NCI-H226 (cell line): Measurements from ENCODE around the gene PDIA3.
"Not testable (repeated sequence)": the region's sequence is repeated elsewhere in the genome, so short reads cannot be mapped to it uniquely, and the experiment has no call there.

ENCODE experiments used
- DNase-seq: peaks from one replicate; pipeline ENCODE4 v3.0.0-alpha.2; 2015

Gene PDIA3

DNA sequence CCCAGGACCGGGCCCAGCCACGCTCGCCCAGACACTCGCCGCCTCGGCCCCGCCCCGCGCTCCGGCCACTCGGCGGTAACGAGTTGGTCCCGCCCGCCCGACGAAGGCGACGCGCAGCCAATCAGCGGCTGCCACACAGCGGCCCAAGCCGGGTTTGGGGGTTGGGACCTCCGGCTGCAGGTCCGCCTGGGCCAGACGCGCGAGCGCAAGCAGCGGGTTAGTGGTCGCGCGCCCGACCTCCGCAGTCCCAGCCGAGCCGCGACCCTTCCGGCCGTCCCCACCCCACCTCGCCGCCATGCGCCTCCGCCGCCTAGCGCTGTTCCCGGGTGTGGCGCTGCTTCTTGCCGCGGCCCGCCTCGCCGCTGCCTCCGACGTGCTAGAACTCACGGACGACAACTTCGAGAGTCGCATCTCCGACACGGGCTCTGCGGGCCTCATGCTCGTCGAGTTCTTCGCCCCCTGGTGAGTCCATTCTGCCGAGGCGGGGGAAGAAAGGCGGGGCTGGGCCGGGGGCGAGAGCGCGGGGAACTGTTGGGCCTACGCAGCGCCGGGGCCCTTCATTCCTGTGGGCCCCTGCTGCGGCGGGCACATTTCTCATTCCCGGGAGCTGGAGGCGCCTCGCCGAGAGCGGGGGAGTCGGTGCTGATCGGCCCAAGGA lies at the start of gene PDIA3:
Gene PDIA3, plus strand, starts transcription at position 194 of the 658 bp plus-strand sequence. Its CDS starts 102 bp downstream, at position 296.
- DNase-seq, result peak; percentile 77

DNA sequence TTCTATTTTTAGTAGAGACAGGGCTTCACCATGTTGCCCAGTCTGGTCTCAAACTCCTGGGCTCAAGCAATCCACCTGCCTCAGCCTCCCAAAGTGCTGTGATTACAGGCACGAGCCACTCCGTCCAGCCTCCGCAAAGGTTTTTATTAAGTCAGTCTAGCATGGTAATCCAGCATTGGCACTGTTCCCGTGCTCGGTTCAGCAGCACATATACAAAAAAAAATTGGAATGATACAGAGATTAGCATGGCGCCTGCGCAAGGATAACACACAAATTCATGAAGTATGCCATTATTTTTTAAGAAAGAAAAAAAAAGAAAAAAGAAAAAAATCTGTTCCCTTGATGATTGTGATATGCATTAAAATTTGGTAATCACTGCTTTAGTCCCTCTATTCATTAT lies 44.1 kb upstream of the PDIA3 start:
- no peak for DNase-seq

- no peak for DNase-seq
Measured at GRCh38 chr15:43702701-43703424, 43.4 kb upstream of the PDIA3 start.

- not testable (repeated sequence) for DNase-seq
Measured at GRCh38 chr15:43710431-43711131, 35.7 kb upstream of the PDIA3 start.

DNA sequence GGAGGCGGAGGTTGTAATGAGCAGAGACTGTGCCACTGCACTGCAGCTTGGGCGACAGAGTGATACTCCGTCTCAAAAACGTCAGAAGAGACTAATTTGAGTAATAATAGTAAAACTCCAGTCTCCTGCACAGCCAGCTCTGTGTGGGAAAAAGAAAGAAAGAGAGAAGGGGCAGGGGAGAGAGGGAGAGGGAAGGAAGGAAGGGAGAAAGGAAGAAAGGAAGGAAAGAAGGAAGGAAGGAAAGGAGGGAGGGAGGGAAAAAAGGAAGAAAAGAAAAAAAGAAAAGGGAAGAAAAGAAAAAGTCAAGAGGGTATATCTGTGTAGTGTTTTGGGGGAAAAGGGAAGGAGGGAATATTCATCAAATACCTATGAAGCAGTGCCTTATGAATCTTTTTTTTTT lies 23.1 kb upstream of the PDIA3 start:
- no peak for DNase-seq

GRCh38 chr15:43726306-43726705 lies 19.9 kb upstream of the PDIA3 start:
- DNase-seq, result not testable (repeated sequence)

GRCh38 chr15:43728053-43728725 lies 18.0 kb upstream of the PDIA3 start:
- not testable (repeated sequence) for DNase-seq

GRCh38 chr15:43735416-43735815 lies 10.8 kb upstream of the PDIA3 start:
- no peak for DNase-seq

DNA sequence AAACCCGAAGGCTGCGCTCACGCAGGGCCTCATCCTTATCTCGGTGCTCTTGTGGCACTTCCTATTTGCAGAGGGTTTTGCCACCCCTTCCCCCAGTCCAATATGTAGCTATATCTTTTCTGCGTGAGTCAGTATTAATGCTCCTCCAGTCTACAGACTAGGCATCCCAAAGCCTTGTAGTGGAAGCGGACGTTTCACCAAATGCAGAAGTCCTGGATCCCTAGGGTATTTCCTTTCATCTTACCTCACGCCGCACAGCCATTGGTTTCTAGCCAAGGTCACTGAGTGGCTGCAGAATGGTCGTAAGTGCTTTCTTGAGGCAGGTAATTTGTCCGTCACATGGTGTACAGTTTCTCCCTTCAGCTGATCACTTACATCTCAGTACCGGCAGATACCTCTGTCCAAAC lies 668 bp downstream of the PDIA3 start:
- DNase-seq, result not testable (repeated sequence)

DNA sequence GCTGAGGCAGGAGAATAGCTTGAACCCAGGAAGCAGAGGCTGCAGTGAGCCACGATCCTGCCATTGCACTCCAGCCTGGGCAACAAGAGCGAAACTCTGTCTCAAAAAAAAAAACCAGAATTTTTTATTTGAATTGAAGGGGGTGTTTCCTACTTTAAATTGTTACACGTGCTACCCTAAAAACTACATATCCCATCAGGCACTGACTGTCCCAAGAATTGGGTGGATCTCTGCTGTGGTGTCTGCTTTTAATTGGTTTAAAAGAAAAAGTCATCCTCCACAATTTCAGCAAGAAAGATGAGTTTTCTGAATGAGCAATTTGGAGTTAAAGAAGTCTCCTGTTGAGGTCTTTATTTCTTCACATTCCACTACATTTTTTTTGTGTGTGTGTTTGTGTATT lies 2.1 kb downstream of the PDIA3 start:
- DNase-seq, result no peak

DNA sequence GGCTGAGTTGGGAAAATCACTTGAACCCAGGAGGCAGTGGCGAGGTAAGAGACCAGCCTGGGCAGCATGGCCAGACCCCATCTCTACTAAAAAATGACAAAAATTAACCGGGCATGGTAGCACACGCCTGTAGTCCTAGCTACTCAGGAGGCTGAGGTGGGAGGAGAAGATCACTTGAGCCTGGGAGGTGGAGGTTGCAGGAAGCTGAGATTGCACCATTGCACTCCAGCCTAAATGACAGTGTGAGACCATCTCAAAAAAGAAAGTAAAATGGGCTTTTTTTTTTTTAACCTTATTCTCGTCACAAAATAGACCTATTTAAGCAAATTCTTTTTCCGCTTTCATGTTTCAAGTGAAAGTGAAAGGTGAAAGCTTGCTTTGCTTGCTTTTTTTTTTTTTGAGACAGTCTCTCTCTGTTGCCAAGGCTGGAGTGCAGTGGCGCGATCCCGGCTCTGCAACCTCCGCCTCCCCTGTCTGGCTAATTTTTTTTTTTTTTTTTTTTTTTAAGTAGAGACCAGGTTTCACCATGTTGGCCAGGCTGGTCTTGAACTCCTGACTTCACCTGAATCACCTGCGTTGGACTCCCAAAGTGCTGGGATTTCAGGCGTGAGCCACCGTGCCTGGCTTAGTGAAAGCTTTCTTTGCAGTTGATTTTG lies 3.6 kb downstream of the PDIA3 start:
- DNase-seq, result no peak

DNA sequence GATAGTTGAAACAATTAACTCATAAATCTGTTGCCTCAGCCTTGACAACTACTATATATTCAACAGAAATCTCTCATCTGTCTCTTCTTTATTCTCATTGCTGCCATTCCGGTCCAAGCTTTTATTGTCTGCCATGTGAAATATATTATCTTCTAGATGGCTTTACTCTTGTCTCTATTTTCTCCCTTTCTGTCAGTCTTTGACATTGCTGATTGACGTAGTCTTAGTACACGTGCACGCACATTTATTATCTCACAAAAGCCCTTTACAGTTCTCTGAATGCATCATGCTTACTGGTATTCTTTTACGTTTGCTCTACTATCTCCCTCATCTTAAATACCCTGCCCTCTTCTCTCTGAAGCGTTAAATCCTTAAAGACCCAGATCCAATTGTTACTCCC lies 5.6 kb downstream of the PDIA3 start:
- DNase-seq, result no peak

DNA sequence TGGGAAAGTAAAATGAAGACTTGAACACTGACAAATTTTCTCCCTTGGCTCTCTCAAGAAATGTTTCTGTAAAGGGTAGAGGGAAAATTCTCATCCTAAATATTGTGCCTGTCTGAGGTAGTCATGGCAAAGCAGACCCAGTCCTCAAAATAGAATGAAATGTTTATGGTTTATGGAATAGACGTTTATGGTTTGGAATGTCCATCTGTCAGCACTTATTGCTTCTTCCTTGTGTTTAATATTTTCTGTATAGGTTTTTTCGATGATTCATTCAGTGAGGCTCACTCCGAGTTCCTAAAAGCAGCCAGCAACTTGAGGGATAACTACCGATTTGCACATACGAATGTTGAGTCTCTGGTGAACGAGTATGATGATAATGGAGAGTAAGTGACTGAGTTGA lies 16.6 kb downstream of the PDIA3 start:
- no peak for DNase-seq

DNA sequence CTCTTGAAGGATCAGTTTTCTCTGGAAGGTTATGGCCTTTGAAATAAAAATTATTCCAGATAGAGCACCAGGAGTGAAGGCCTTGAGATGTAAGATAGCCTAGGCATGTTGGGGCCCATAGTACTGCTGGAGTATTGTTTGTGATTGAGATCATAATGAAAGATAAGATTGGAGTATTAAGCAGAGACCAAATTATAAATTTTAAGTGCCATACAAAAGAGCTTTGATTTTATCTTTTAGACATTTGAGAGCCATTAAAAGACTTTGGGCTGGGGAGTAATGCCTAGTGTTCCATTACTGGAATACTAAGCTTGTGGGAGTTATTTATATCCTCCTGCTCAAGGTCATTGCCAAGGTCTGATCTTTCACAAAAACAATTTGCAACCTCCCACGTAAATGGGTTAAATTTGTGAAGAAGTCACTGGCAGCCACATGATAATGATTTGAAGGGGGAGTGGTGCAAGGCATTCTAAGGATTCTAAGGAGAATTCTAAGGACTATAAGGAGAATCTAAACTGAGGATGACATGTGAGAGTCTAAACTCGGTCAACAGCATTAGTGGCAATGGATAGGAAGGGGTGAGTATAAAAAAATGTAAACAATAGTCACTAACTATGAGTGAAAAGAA lies 17.7 kb downstream of the PDIA3 start:
- DNase-seq, result no peak

DNA sequence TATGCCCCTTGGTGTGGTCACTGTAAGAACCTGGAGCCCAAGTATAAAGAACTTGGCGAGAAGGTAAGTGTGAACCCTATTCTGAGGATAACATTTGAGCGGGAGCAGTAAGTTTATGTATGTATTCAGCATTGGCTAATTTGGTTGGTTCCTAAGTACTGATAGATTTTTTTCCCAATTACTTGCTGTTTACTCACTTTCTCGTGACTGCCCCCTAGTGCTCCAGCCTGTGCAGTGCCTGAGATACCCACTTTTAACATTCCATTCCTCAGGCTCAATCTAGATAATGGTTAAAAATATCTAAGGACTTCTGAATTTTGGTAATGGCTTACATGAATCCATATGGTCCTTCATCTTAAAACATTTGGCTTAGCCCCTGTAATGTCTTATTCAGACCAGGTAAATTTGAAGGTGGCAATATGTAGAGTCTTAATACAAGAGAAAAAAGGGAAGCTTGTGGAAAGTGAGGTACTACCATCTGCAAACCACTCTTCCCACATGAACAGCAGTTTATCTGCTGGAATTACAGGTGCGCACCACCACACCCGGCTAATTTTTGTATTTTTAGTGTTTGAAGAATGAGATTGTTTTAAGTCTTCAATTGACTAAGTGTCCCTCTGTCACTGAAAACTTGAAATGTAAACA lies 23.5 kb downstream of the PDIA3 start:
- no peak for DNase-seq

DNA sequence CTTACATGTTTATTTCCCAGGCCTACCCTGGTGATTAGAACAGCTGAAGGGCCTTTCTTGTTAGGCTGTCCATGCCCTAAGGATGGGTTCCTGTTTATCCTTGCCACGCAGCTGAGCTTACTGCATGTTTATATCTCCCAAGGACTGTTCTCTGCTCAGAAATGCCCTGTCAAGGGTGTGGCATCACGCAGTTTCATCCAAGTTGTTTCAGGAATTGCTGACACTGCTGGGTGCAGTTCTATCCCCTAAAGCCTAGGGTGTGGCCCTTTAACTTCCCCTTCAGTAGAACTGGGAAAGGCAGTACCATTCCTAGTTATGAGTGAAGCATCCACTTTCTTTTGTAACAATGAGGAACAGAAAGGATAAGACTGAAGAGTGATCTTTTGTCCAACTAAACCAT lies 25.6 kb downstream of the PDIA3 start:
- DNase-seq, result no peak

- DNase-seq, result no peak
Measured at GRCh38 chr15:43772624-43773023, 26.4 kb downstream of the PDIA3 start.

- DNase-seq, result no peak
Measured at GRCh38 chr15:43774062-43774461, 27.8 kb downstream of the PDIA3 start.

DNA sequence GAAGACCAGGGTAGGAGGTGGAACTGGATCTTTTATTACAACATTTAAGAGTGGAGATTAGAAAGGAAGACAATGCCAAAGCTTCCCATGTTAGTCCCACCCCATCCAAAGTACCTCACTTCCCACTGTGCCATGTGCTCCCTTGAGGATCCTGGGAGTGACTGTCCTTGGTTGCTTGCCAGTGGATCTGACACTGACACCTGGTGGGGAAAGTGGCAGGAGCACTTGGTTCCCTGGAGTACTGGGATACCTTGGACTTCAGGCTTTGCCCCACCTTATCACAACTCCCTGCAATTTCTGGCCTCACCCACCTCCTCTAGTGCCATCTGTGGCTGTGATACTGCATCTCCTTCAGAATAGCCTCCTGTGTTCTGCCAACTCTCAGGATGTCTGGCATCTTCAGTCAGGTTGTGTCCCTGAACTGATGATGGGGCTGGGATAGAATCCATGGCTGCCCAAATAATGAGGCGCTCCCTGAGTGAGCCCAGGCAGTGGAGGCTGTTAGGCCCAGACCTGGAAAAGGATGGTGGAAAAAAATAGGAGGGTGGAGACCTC lies 29.2 kb downstream of the PDIA3 start:
- peak; percentile 25 for DNase-seq

GRCh38 chr15:43776101-43776717 lies 30.0 kb downstream of the PDIA3 start:
- DNase-seq, result no peak

- DNase-seq, result peak; percentile 58
Measured at GRCh38 chr15:43776718-43777266, 30.6 kb downstream of the PDIA3 start, which contains the start of gene ELL3. ELL3 (minus strand) TSS chr15:43776966; CDS start chr15:43776901, 65 bp downstream.
